ENCODE results near the gene PARN. TPM values are rescaled to one million over a fixed set of nuclear protein-coding genes. Genes with fewer than 3 reads are reported as not detected.
"Not testable (repeated sequence)": the region's sequence is repeated elsewhere in the genome, so short reads cannot be mapped to it uniquely, and the experiment has no call there.

Gene PARN
- total and polyA plus RNA-seq, 8 donors: 8.3 to 19.6 (median 14.1) TPM

- 68 to 72% methylated on average over 3 of the region's 3 CpGs for WGBS, 2 donors
- peaks cover 0 to 29% (median 12%) of the 10 kb centered on the region in 3 donors for H3K36me3 ChIP-seq
- no peak for TF ChIP-seq CTCF (IDR thresholded peaks at IDR 0.05)
- H3K9me3 ChIP-seq: no peaks in the 10 kb centered on the region
- DNase-seq (no peak), FAIRE-seq (no peak), ATAC-seq (no peak)
- no peak overlapping the region for H3K4me3 ChIP-seq
- H3K27me3 ChIP-seq: no peaks in the 10 kb centered on the region
- H3K27ac ChIP-seq: no peak overlapping the region
- H3K4me1 ChIP-seq: no peaks in the 10 kb centered on the region
- intact Hi-C loops (cut with DNase I): no loop called here
These were observed 43.3 kb downstream of the PARN start for GRCh38 chr16:14586637-14587305.

- H3K27ac ChIP-seq: no peak overlapping the region
- TF ChIP-seq CTCF (IDR thresholded peaks at IDR 0.05): no peak
- intact Hi-C loops (cut with DNase I): no loop called here
- H3K4me1 ChIP-seq: no peaks in the 10 kb centered on the region
- whole genome bisulfite sequencing, 2 donors: 92 to 94% methylated on average over 3 of the region's 3 CpGs
- H3K4me3 ChIP-seq: no peak overlapping the region
- peaks cover 0 to 29% (median 9%) of the 10 kb centered on the region in 3 donors for H3K36me3 ChIP-seq
- FAIRE-seq (no peak), ATAC-seq (no peak), DNase-seq (no peak)
- no peaks in the 10 kb centered on the region for H3K27me3 ChIP-seq
- no peaks in the 10 kb centered on the region for H3K9me3 ChIP-seq
These were observed 44.8 kb downstream of the PARN start for GRCh38 chr16:14585287-14585686.

- H3K4me1 ChIP-seq; H3K9me3 ChIP-seq; H3K4me3 ChIP-seq; H3K27ac ChIP-seq; DNase-seq; FAIRE-seq; intact Hi-C loops (cut with DNase I); H3K27me3 ChIP-seq; ATAC-seq: not testable (repeated sequence)
- 94 to 95% methylated on average over 3 of the region's 3 CpGs for WGBS, 2 donors
- peaks cover 0 to 35% (median 15%) of the 10 kb centered on the region in 3 donors for H3K36me3 ChIP-seq
These were observed 49.1 kb downstream of the PARN start for GRCh38 chr16:14580926-14581325.

- Histone ChIP-seq H3K4me1 (no peaks in the 10 kb centered on the region), H3K36me3 (peaks cover 0 to 34% (median 15%) of the 10 kb centered on the region in 3 donors), H3K27me3 (no peaks in the 10 kb centered on the region), H3K27ac (no peak overlapping the region), H3K9me3 (no peaks in the 10 kb centered on the region), H3K4me3 (no peak overlapping the region)
- DNase-seq (no peak), FAIRE-seq (no peak), ATAC-seq (peak in 3 of 4 donors; percentile 50 to 61 (median 56))
- WGBS, 2 donors: 26 to 36% methylated on average over 2 of the region's 2 CpGs
- TF ChIP-seq CTCF (IDR thresholded peaks at IDR 0.05): no peak
- intact Hi-C loops (cut with DNase I): no loop called here
These were observed 50.8 kb downstream of the PARN start for GRCh38 chr16:14579266-14579665.

GRCh38 chr16:14576532-14576931, 53.5 kb downstream of the PARN start:
- FAIRE-seq (no peak), ATAC-seq (peak in 2 of 4 donors; percentile 40 to 69), DNase-seq (no peak)
- TF ChIP-seq CTCF (IDR thresholded peaks at IDR 0.05): no peak
- H3K4me3 ChIP-seq: no peak overlapping the region
- H3K27ac ChIP-seq: peak overlapping the region in 2 of 4 donors; percentile 31 to 34
- H3K4me1 ChIP-seq: no peaks in the 10 kb centered on the region
- H3K27me3 ChIP-seq: no peaks in the 10 kb centered on the region
- intact Hi-C loops (cut with DNase I): no loop called here
- H3K36me3 ChIP-seq: peaks cover 0 to 17% (median 12%) of the 10 kb centered on the region in 3 donors
- WGBS, 2 donors: 44 to 52% methylated on average over 1 of the region's 1 CpG
- no peaks in the 10 kb centered on the region for H3K9me3 ChIP-seq
